GM13977 (cell line): Measurements from ENCODE around the gene MYD88.

Experiments used
- DNase-seq: peaks from one replicate; pipeline ENCODE4 v3.0.0; 2012; ENCODE audit warnings: low spot score
- CTCF ChIP-seq: IDR thresholded peaks from 2 replicates; pipeline ENCODE4 v1.5.1; 2012; ENCODE audit warnings: mild to moderate bottlenecking, control low read depth; ENCODE audit not compliant: insufficient read depth; ENCODE audit errors: extremely low read depth, missing control alignments
- in situ Hi-C: fragments of 300-500 bp; cut with MboI; formaldehyde crosslinking; loops from one replicate; pipeline ENCODE4 v1.12.0; 2022; ENCODE audit warnings: low sequenced_read_pairs, low pct_unique_long_range_greater_than_20kb, mixed read lengths, inconsistent platforms; ENCODE audit not compliant: unreplicated experiment

Gene MYD88

GRCh38 chr3:38163841-38164642, 25.6 kb downstream of the MYD88 start:
- in situ Hi-C loops: no loop called here
- no peak for DNase-seq
- TF ChIP-seq CTCF: no peak

GRCh38 chr3:38164643-38164951, 26.1 kb downstream of the MYD88 start:
- in situ Hi-C loops: no loop called here
- no peak for DNase-seq
- TF ChIP-seq CTCF: no peak

DNA sequence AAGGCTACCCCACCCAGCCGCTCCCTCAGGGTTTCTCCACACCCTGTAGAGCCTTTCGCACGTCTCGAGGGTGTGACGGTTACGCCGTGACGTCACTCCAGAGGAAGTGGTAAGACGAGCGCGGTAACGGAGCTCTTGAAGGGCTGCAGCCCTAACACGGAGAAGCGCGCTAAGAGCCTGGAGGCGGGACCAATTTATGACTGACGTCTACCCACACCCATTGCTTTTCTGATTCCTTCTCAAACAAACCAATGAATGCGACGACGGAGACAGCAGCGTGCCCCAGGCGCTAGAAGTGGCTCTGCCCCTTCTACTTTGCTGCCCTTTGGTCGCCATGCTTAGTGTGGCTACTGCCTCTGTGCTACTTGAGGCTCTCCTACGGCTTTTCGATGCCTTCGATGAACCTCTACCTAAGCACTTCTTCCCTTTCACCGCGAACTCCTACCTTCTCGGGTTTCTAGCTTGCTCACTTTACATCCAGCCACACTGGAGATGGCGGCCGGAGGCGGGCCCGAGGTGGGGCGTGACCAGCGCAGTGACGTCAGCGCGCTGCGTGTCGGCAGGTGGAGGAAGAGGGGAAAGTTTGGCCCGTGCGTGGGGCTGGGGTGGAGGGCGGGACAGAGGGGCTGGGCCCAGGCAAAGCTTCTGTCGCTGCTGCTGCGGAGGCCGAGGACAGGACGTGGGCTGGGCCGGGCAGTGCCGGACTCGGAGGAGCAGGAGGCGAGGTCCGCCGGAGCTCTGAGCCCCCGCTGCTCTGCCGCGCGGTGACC, 26.7 kb downstream of the MYD88 start, which contains the start of gene OXSR1:
TSS of gene OXSR1 (plus strand) at position 586 of the 770 bp plus-strand sequence. CDS start 340 bp downstream, outside the sequence.
- in situ Hi-C loops: no loop called here
- no peak for TF ChIP-seq CTCF
- DNase-seq: peak; percentile 95

GRCh38 chr3:38165722-38166387, 27.4 kb downstream of the MYD88 start:
- peak; percentile 28 for DNase-seq
- TF ChIP-seq CTCF: no peak

GRCh38 chr3:38167591-38167990, 29.1 kb downstream of the MYD88 start:
- TF ChIP-seq CTCF: no peak
- in situ Hi-C loops: no loop called here
- no peak for DNase-seq

More at GRCh38 chr3:38165722-38166387, 27.4 kb downstream of the MYD88 start:
- in situ Hi-C loops: no loop called here
